Peyer's patch (tissue), 4 donors: Measurements from ENCODE around the gene TXNDC15. TPM values are rescaled to one million over a fixed set of nuclear protein-coding genes. Genes with fewer than 3 reads are reported as not detected.
A peak's percentile ranks its signal among the peaks of the same experiment; 100 is the strongest.
"Not testable (repeated sequence)": the region's sequence is repeated elsewhere in the genome, so short reads cannot be mapped to it uniquely, and the experiment has no call there.

Source experiments
- DNase-seq, 3 donors: peaks; one replicate each; pipeline ENCODE4 v3.0.0-alpha.2; 2017 to 2019
- H3K27ac ChIP-seq, 4 donors: fragments of 200-600 bp; sonication (generic); one replicate each; pipeline ENCODE4 v1.5.1; 2016 to 2019
- H3K27me3 ChIP-seq, 2 donors: fragments of 200-600 bp; sonication (generic); one replicate each; pipeline ENCODE4 v1.5.1; 2019
- H3K36me3 ChIP-seq, 3 donors: fragments of 200-600 bp; sonication (generic); one replicate each; pipeline ENCODE4 v1.5.1; 2016 to 2019
- H3K4me1 ChIP-seq, 4 donors: fragments of 200-600 bp; sonication (generic); one replicate each; pipeline ENCODE4 v1.5.1; 2016 to 2019
- H3K4me3 ChIP-seq, 4 donors: fragments of 200-600 bp; sonication (generic); 1 replicate in 3 of 4; 2 replicates in 1 of 4; pipeline ENCODE4 v1.5.1; 2016 to 2019; ENCODE audit warnings: mild to moderate bottlenecking in 1 of 4
- H3K9me3 ChIP-seq, 4 donors: fragments of 200-600 bp; sonication (generic); one replicate each; pipeline ENCODE4 v1.5.1; 2016 to 2019; ENCODE audit warnings: mild to moderate bottlenecking in 1 of 4
- CTCF ChIP-seq, 6 experiments: fragments of 450-650 bp in 4 of 6; fragments of 200-600 bp in 2 of 6; sonication (generic) in 1 of 6; IDR thresholded peaks; one replicate each; pipeline ENCODE4 v1.5.1; 2017 to 2019; ENCODE audit warnings: antibody characterized with exemption in 6 of 6, mild to moderate bottlenecking in 3 of 6, moderate library complexity in 1 of 6
- POLR2A ChIP-seq, 2 donors: fragments of 450-650 bp; IDR thresholded peaks; one replicate each; pipeline ENCODE4 v1.5.1; 2017; ENCODE audit warnings: antibody characterized with exemption in 2 of 2, mild to moderate bottlenecking in 2 of 2, moderate library complexity in 2 of 2
- total RNA-seq, 4 donors: library from RNA; depleted of rRNA; stranded (reverse); fragments of >200 nt; gene quantifications; one replicate each; pipeline ENCODE4 v1.1.0, GENCODE V29; 2016

Gene TXNDC15
- total RNA-seq, 4 donors from 2014 or later = 34.3 to 81.7 (median 39.9) TPM

GRCh38 chr5:134846641-134846960, 27.6 kb upstream of the TXNDC15 start:
- H3K4me1 ChIP-seq = peaks cover 0 to 40% (median 7%) of the 10 kb centered on the region in 4 donors
- TF ChIP-seq CTCF (IDR thresholded peaks at IDR 0.05) (no peak), POLR2A (IDR thresholded peaks at IDR 0.05) (no peak)
- peak overlapping the region; percentile 89 to 93 (median 92) for H3K4me3 ChIP-seq
- H3K27me3 ChIP-seq = no peaks in the 10 kb centered on the region
- no peak for DNase-seq
- peaks cover 0 to 18% (median 0%) of the 10 kb centered on the region in 3 donors for H3K36me3 ChIP-seq
- H3K9me3 ChIP-seq = no peaks in the 10 kb centered on the region
- H3K27ac ChIP-seq = peak overlapping the region; percentile 94 to 99 (median 97)

DNA sequence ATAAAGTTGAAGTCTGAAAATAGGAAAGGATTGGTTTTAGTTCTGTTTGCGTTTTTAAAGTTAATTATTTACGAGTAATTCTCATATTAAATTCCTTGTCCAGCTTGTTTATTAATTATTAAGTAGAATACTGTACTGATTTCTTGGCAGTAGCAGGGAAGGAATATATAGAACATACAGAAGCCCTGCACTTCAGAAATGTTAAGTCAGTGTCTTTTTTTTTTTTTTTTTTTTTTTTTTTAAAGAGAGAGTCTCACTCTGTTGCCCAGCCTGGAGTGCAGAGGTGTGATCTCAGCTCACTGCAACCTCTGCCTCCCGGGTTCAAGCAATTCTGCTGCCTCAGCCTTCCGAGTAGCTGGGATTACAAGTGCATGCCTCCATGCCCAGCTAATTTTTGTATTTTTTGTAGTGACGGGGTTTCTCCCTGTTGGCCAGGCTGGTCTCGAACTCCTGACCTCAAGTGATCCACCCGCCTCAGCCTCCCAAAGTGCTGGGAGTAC, 24.7 kb upstream of the TXNDC15 start:
- not testable (repeated sequence) for H3K27me3 ChIP-seq, H3K9me3 ChIP-seq, H3K4me3 ChIP-seq, H3K27ac ChIP-seq, DNase-seq
- Histone ChIP-seq H3K36me3 (peaks cover 0 to 33% (median 0%) of the 10 kb centered on the region in 3 donors), H3K4me1 (peaks cover 0 to 40% (median 7%) of the 10 kb centered on the region in 4 donors)

GRCh38 chr5:134851307-134851923, 22.8 kb upstream of the TXNDC15 start:
- Histone ChIP-seq H3K27me3 (no peaks in the 10 kb centered on the region), H3K4me1 (peaks cover 0 to 32% (median 5%) of the 10 kb centered on the region in 4 donors), H3K9me3 (no peaks in the 10 kb centered on the region), H3K4me3 (no peak overlapping the region), H3K36me3 (peaks cover 0 to 50% (median 0%) of the 10 kb centered on the region in 3 donors), H3K27ac (no peak overlapping the region)
- TF ChIP-seq POLR2A (IDR thresholded peaks at IDR 0.05) (no peak), CTCF (IDR thresholded peaks at IDR 0.05) (peak in 1 of 6 experiments; percentile 19)
- no peak for DNase-seq

GRCh38 chr5:134856465-134856864, 17.7 kb upstream of the TXNDC15 start:
- H3K27me3 ChIP-seq, H3K9me3 ChIP-seq, DNase-seq, H3K4me3 ChIP-seq, H3K27ac ChIP-seq, H3K4me1 ChIP-seq: not testable (repeated sequence)
- peaks cover 0 to 70% (median 0%) of the 10 kb centered on the region in 3 donors for H3K36me3 ChIP-seq

DNA sequence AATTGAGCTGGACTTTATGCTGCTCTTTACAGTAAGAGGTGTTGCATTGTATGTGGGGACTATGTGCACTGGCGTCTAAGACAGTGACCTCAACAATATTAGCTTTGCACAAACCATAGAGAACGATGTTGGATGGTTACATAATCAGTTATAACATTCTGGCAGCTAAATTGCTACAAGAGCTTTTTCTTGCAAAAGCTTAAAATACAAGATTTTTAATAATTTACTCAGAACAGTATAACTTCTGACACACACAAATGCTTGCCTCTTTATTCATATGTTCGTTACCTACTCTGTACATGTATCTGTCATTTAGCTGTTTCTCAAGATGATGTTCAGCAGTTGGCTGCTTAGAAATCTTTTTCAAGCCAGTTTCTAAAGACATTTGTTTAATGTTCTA, 16.8 kb upstream of the TXNDC15 start:
- Histone ChIP-seq H3K4me3 (no peak overlapping the region), H3K27me3 (no peaks in the 10 kb centered on the region), H3K9me3 (no peaks in the 10 kb centered on the region), H3K4me1 (no peaks in the 10 kb centered on the region), H3K36me3 (peaks cover 0 to 60% (median 0%) of the 10 kb centered on the region in 3 donors), H3K27ac (no peak overlapping the region)
- DNase-seq = no peak
- TF ChIP-seq CTCF (IDR thresholded peaks at IDR 0.05) = no peak

DNA sequence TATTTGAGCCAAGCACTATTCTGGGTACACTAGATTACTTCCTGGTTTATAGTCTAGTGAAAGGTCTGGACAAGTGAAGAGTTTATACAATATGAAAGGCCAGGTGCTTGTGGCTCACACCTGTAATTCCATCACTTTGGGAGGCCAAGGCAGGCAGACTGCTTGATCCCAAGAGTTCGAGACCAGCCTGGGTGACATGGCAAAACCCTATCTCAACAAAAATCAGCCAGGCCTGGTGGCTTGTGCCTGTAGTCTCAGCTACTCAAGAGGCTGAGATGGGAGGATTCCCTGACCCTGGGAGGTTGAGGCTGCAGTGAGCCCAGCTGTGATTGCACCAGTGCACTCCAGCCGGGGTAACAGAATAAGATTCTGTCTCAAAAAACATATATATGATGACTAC, 9.5 kb upstream of the TXNDC15 start:
- Histone ChIP-seq H3K4me3 (no peak overlapping the region), H3K4me1 (no peaks in the 10 kb centered on the region), H3K36me3 (peaks cover 0 to 12% (median 0%) of the 10 kb centered on the region in 3 donors), H3K27ac (no peak overlapping the region), H3K9me3 (no peaks in the 10 kb centered on the region), H3K27me3 (no peaks in the 10 kb centered on the region)
- TF ChIP-seq POLR2A (IDR thresholded peaks at IDR 0.05) (no peak), CTCF (IDR thresholded peaks at IDR 0.05) (no peak)
- no peak for DNase-seq

DNA sequence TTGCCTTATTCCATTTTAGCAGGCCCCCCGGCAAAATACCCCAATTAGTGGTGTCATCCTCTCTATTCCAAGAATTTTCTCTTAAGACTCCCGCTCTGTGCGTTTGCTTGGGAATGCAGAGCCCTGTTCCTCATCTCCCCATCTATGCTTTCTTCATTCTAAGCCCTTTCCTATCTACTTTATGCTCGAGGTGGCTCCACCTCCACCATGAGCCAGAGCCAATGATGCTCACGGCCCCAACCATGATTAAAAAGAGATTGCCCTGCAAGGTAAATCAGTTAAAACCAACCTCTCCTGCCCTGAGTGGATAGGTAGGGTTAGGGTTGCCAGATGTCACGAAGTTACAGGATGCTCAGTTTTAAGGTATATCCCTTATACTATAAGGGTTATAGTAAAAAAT, 677 bp upstream of the TXNDC15 start:
- peak overlapping the region in 3 of 4 donors; percentile 84 to 94 (median 87) for H3K4me3 ChIP-seq
- no peaks in the 10 kb centered on the region for H3K9me3 ChIP-seq
- H3K36me3 ChIP-seq = no peaks in the 10 kb centered on the region
- DNase-seq = no peak
- H3K27me3 ChIP-seq = no peaks in the 10 kb centered on the region
- H3K27ac ChIP-seq = peak overlapping the region; percentile 87 to 94 (median 92)
- TF ChIP-seq POLR2A (IDR thresholded peaks at IDR 0.05) (no peak), CTCF (IDR thresholded peaks at IDR 0.05) (no peak)
- peaks cover 0 to 21% (median 7%) of the 10 kb centered on the region in 4 donors for H3K4me1 ChIP-seq
